IgD-negative memory B cell (primary cell): ENCODE results near the gene CLMP. TPM values are rescaled to one million over a fixed set of nuclear protein-coding genes. Genes with fewer than 3 reads are reported as not detected.
"Not testable (repeated sequence)": the region's sequence is repeated elsewhere in the genome, so short reads cannot be mapped to it uniquely, and the experiment has no call there.

Source experiments
- H3K27ac Mint-ChIP-seq, 3 donors: one replicate each; pipeline ENCODE4 v1.8.0; 2020 to 2022; ENCODE audit warnings: mild to moderate bottlenecking in 3 of 3, mixed read lengths in 3 of 3, moderate library complexity in 1 of 3
- H3K27me3 Mint-ChIP-seq: one replicate; pipeline ENCODE4 v1.8.0; 2021; ENCODE audit warnings: mixed read lengths
- H3K36me3 Mint-ChIP-seq: one replicate; pipeline ENCODE4 v1.8.0; 2020; ENCODE audit warnings: mild to moderate bottlenecking, mixed read lengths
- H3K4me1 Mint-ChIP-seq, 3 donors: one replicate each; pipeline ENCODE4 v1.8.0; 2020 to 2022; ENCODE audit warnings: mixed read lengths in 3 of 3, mild to moderate bottlenecking in 1 of 3
- H3K4me3 Mint-ChIP-seq, 4 donors: one replicate each; pipeline ENCODE4 v1.8.0; 2020 to 2022; ENCODE audit warnings: mild to moderate bottlenecking in 4 of 4, mixed read lengths in 4 of 4, moderate library complexity in 3 of 4
- H3K9me3 Mint-ChIP-seq, 3 donors: one replicate each; pipeline ENCODE4 v1.8.0; 2020 to 2021; ENCODE audit warnings: mixed read lengths in 3 of 3, mild to moderate bottlenecking in 1 of 3
- polyA plus RNA-seq: library from polyadenylated mRNA; unstranded; fragments of 300-500 nt; fragmentation: Illumina TruSeq; gene quantifications from one replicate; pipeline ENCODE4 v1.2.3, GENCODE V29; 2021

Gene CLMP
- polyA plus RNA-seq, 1 donor from 2014 or later = 0.31 TPM

DNA sequence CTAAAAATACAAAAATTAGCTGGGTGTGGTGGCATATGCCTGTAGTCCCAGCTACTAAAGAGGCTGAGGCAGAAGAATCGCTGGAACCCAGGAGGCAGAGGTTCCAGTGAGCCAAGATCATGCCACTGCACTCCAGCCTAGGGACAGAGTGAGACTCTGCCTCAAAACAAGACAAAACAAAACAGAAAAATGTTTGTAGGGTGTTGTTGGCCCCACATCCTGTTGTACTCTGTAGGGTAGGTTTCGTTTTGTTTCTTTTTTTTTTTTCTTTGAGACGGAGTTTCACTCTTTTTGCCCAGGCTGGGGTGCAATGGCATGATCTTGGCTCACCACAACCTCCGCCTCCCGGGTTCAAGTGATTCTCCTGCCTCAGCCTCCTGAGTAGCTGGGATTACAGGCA is 107.4 kb downstream of the CLMP start:
- H3K27me3 Mint-ChIP-seq, H3K4me1 Mint-ChIP-seq: not testable (repeated sequence)
- H3K4me3 Mint-ChIP-seq = peak overlapping the region in 2 of 4 donors; percentile 35 to 73

DNA sequence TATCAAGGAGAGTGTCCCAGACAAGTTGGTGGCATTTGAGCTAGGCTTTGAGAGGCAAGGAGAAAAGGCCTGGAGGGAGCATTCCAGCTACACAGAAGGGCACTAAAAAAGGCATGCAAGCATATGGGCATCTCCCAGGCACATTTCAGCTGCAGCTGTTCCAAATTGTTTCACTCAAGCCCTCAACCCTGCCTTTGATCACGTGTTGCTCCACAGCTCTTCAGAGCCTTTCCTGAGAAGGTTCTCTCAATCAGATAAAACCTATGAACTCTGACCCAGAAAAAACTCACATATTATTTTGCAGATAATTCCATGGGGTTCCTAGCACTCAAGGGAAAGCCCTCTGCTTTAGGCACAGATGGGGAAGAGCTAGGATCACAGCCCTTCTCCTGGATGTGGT is 108.7 kb downstream of the CLMP start:
- peaks cover 0 to 5% (median 3%) of the 10 kb centered on the region in 3 donors for H3K9me3 Mint-ChIP-seq
- H3K27ac Mint-ChIP-seq = peak overlapping the region in 1 of 3 donors; percentile 40
- H3K4me1 Mint-ChIP-seq = peaks cover 0 to 7% (median 5%) of the 10 kb centered on the region in 3 donors
- H3K4me3 Mint-ChIP-seq = no peak overlapping the region
- no peaks in the 10 kb centered on the region for H3K27me3 Mint-ChIP-seq
- H3K36me3 Mint-ChIP-seq = peaks cover 6% of the 10 kb centered on the region

More for the DNA sequence above, 107.4 kb downstream of the CLMP start:
- H3K36me3 Mint-ChIP-seq, H3K9me3 Mint-ChIP-seq: not testable (repeated sequence)
- peak overlapping the region in 1 of 3 donors; percentile 81 for H3K27ac Mint-ChIP-seq

DNA sequence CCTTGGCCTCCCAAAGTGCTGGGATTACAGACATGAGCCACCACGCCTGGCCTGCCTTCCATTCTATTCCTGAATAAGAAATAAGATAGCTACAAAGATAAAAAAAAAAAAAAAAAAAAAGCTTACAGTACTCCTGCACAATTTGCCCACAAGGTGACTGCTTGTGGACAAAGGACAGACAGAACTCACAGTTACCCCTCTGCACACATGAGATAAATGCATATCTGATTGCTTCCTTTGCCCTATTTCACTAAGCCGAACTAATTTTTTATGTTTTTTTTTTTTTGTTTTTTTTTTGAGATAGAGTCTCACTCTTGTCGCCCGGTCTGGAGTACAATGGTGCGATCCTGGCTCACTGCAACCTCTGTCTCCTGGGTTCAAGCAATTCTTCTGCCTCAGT is 109.6 kb downstream of the CLMP start:
- peaks cover 0 to 5% (median 3%) of the 10 kb centered on the region in 3 donors for H3K9me3 Mint-ChIP-seq
- H3K4me1 Mint-ChIP-seq = peaks cover 0 to 7% (median 5%) of the 10 kb centered on the region in 3 donors

DNA sequence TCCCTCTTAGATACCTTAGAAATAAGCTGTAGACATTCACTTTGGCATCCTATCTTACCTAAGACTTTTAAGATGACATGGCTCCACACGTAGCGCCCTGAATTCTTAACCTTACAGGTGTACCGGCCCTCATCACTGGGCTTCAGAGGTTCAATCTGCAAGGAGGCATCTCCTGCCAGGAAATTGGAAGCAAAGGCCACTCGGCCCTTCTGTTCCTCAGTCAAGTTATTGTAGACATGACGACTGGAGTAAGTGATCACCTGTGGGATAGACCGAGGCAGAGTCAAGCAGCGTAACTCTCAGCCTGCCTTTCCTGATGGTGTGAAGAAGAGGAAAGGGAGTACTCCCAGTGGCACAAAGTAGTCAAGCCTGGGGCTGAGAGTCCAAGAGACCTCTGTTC is 110.6 kb downstream of the CLMP start:
- Mint-ChIP-seq H3K36me3 (peaks cover 6% of the 10 kb centered on the region), H3K4me1 (peaks cover 0 to 7% (median 5%) of the 10 kb centered on the region in 3 donors), H3K4me3 (no peak overlapping the region), H3K27ac (peak overlapping the region in 1 of 3 donors; percentile 9), H3K9me3 (peaks cover 0 to 5% (median 3%) of the 10 kb centered on the region in 3 donors), H3K27me3 (no peaks in the 10 kb centered on the region)

More for the DNA sequence above, 109.6 kb downstream of the CLMP start:
- H3K27me3 Mint-ChIP-seq = no peaks in the 10 kb centered on the region
- peaks cover 6% of the 10 kb centered on the region for H3K36me3 Mint-ChIP-seq
- H3K27ac Mint-ChIP-seq = no peak overlapping the region
- H3K4me3 Mint-ChIP-seq = no peak overlapping the region

DNA sequence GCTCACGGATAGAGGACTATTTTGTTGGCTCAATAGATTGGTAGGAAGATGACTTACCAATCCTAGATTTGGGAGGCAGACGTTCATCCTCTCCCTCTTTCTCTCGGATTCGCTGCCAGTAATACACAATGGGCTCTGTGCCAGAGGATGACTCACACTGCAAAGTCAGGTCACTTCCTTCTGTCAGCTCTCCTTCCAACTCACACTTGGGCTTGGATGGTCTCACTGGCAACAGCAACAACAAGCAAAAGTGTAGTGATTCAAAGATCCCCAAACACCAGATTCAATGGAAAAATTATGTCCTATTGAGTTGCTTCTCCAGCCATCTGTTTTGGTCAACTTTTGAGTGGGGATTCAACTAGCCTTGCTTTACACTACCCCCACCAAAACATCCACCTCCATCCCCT is 111.4 kb downstream of the CLMP start:
- peak overlapping the region in 1 of 3 donors; percentile 83 for H3K27ac Mint-ChIP-seq
- H3K27me3 Mint-ChIP-seq = no peaks in the 10 kb centered on the region
- H3K36me3 Mint-ChIP-seq = peaks cover 6% of the 10 kb centered on the region
- peaks cover 0 to 7% (median 5%) of the 10 kb centered on the region in 3 donors for H3K4me1 Mint-ChIP-seq
- peaks cover 0 to 5% (median 3%) of the 10 kb centered on the region in 3 donors for H3K9me3 Mint-ChIP-seq
- no peak overlapping the region for H3K4me3 Mint-ChIP-seq

DNA sequence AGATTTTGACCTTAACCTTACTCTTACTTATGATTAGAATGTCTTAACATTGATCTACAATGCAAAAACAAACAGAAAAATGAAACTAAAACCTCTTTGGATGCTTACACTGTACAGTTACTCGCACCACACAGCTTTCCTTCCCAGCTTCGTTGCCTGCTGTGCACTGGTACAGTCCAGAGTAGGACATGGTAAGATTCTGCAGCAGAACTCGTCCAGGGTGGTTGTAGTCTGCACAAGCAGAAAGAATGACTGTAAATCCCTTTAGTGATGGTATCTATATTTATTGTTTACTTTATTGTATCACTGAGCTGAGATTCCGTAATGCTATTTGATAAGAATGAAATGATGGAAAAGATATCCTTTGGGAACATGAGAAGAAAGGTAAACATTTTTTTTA is 112.1 kb downstream of the CLMP start:
- no peak overlapping the region for H3K4me3 Mint-ChIP-seq
- peaks cover 0 to 7% (median under 1%) of the 10 kb centered on the region in 3 donors for H3K4me1 Mint-ChIP-seq
- H3K27me3 Mint-ChIP-seq = no peaks in the 10 kb centered on the region
- no peak overlapping the region for H3K27ac Mint-ChIP-seq
- H3K9me3 Mint-ChIP-seq = peaks cover 0 to 5% (median 3%) of the 10 kb centered on the region in 3 donors
- H3K36me3 Mint-ChIP-seq = peaks cover 6% of the 10 kb centered on the region

DNA sequence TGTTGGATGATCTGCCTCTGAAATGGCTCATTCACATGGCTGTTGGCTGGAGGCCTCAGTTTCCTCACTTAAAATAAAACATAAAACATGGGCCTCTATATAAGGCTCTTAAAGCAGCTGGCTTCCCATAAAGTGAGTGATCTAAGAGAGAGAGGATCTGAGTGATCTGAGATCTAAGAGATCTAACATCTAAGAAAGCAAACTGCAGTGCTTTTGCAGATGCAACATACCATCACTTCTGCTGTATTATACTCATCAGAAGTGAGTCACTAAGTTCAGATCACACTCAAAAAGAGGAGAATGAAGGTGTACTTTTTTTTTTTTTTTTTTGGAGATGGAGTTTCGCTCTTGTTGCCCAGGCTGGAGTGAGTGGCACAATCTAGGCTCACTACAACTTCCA is 115.0 kb downstream of the CLMP start:
- Mint-ChIP-seq H3K27me3 (no peaks in the 10 kb centered on the region), H3K36me3 (peaks cover 9% of the 10 kb centered on the region), H3K4me1 (peaks cover 0 to 5% (median 0%) of the 10 kb centered on the region in 3 donors), H3K4me3 (no peak overlapping the region), H3K9me3 (peaks cover 0 to 5% (median 3%) of the 10 kb centered on the region in 3 donors), H3K27ac (no peak overlapping the region)

DNA sequence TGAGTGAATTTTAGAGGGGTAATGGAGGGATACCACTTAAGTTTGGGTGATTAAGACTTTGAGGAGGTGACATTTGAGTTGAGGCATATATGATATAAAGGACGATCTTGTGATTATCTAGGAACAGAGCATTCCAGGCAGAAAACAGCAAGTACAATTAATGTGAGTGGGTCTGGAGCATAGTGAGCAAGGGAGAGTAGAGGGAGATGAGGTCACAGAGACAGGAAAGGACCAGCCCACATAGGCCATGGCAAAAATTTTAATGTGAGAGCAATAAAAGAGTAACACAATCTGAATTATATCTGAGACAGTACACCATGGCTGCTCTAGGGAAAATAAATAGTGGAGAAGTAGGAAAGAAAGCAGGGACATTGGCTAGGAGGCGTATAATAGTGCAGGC is 118.6 kb downstream of the CLMP start:
- no peaks in the 10 kb centered on the region for H3K27me3 Mint-ChIP-seq
- no peak overlapping the region for H3K27ac Mint-ChIP-seq
- H3K4me3 Mint-ChIP-seq = no peak overlapping the region
- no peaks in the 10 kb centered on the region for H3K9me3 Mint-ChIP-seq
- H3K4me1 Mint-ChIP-seq = peaks cover 5 to 14% (median 11%) of the 10 kb centered on the region in 3 donors
- peaks cover 7% of the 10 kb centered on the region for H3K36me3 Mint-ChIP-seq

DNA sequence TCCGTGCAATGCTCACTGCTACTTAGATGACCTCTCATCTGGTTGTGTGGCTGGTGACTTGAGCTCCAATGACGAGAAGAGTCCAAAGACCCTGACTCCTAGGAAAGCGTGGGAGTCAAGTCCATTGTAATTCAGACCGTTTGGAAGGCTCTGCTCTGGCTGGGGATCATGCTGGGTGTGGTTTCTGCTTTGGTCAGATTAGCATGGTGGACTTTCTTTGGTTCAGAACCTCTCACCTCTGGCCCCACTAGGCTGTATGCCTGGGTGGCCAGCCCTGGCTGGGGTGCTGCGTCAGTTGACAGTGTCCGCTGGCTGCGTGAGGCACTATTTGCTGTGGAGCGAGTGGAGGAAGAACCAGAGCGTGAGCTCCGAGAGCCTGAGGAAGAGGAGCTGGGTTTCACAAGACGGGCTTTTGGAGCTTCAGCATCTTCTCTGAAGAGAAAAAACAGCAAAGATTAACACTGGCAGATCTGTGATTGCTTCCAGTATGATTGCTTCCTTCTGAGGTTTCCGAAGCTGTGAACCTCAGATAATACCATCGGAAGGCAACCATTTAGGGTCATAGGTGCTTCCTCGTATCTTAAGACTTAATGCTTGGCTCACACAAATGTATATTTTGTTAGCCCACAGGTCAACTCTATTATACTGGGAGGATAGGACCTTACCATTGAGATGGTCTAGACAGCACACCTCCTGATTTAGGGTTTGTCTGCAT is 121.5 kb downstream of the CLMP start:
- Mint-ChIP-seq H3K27me3 (no peaks in the 10 kb centered on the region), H3K27ac (peak overlapping the region in 1 of 3 donors; percentile 78), H3K36me3 (peaks cover 7% of the 10 kb centered on the region), H3K4me1 (peaks cover 25 to 36% (median 33%) of the 10 kb centered on the region in 3 donors), H3K4me3 (no peak overlapping the region), H3K9me3 (no peaks in the 10 kb centered on the region)

DNA sequence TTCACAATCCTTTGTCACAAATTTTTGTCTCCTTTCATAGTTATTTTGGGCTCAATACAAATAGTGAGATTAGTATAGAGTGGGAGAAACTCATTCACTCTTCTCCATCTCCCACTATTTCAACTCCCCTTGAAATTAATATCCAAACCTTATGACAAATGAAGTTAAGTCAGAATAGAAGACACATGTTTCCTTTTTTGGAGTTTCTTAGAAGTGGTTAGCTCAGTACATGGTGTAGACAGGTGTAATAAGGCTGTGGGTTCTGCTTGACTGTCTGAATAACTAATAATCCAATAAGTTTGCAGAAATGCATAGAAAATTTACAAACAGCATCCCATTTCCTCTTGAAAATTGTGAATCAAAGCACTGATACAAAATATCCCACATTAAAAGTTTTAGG is 122.3 kb downstream of the CLMP start:
- Mint-ChIP-seq H3K9me3 (no peaks in the 10 kb centered on the region), H3K27me3 (no peaks in the 10 kb centered on the region), H3K4me3 (peak overlapping the region in 1 of 4 donors; percentile 5), H3K36me3 (peaks cover 7% of the 10 kb centered on the region), H3K27ac (peak overlapping the region; percentile 71 to 100 (median 78)), H3K4me1 (peaks cover 28 to 37% (median 34%) of the 10 kb centered on the region in 3 donors)

DNA sequence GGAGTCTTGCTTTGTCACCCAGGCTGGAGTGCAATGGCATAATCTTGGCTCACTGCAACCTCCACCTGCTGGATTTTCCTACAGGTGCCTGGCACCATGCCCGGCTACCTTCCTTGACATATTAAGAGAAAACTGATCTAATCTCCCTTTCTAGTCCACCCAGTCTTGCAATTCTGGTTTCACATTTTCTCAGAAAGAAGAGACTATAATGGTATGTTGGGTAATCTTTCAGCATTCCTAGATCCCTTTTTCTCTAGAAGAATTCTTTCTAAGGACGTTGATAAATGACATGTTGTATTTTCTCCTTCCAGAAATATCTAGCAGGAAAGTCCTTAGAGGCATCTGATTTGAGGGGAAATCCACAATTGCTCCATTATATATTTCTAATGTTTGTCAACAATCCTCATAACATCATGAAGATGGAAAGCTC is 122.7 kb downstream of the CLMP start:
- Mint-ChIP-seq H3K9me3 (no peaks in the 10 kb centered on the region), H3K36me3 (peaks cover 7% of the 10 kb centered on the region), H3K4me1 (peaks cover 30 to 37% (median 34%) of the 10 kb centered on the region in 3 donors), H3K27me3 (no peaks in the 10 kb centered on the region), H3K27ac (peak overlapping the region; percentile 71 to 100 (median 98)), H3K4me3 (peak overlapping the region in 1 of 4 donors; percentile 5)

DNA sequence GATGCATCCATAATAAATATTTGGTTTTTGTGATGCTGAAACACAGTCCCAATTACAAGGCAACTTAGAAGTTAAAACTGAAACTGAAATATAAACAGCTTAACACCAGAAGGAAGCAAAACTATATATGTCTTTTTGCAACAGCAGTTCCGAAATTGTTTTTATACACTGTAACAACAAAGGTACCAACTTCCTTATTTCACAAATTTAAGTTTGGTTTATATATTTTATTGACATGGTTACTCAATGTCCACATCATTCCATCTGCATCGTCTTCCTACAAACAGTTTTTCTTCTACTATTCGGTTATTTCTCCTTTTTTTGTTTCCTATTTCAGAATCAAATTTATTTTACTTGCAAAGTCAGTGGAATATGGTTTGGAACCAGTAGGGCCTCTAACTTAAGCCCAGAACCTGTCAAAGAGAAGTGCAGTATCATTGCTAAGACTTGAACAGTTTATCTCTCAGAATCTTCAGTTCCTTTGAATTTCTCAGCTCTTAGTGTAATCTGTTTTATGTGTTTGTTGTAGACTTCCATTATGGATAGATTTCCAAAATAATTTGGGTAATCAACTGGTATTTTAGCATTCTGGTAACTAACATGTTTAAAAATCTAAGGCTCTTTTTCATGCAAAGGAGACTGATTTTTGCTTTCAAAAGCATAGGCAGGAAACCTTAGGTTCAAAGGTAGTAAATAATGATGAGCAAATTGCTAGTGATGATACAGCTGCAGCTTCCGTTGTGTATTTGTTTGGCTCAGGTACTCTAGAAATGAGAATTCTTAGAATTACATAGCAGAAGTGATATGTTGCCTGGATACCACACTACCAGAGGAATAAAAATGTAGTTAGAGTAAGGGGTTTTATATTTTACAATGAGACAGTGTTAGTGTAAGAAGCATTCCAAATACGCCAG is 124.9 kb downstream of the CLMP start:
- peaks cover 6% of the 10 kb centered on the region for H3K36me3 Mint-ChIP-seq
- peaks cover 36 to 45% (median 41%) of the 10 kb centered on the region in 3 donors for H3K4me1 Mint-ChIP-seq
- no peaks in the 10 kb centered on the region for H3K9me3 Mint-ChIP-seq
- no peaks in the 10 kb centered on the region for H3K27me3 Mint-ChIP-seq
- peak overlapping the region; percentile 71 to 99 (median 92) for H3K4me3 Mint-ChIP-seq
- peak overlapping the region; percentile 90 to 100 (median 98) for H3K27ac Mint-ChIP-seq

DNA sequence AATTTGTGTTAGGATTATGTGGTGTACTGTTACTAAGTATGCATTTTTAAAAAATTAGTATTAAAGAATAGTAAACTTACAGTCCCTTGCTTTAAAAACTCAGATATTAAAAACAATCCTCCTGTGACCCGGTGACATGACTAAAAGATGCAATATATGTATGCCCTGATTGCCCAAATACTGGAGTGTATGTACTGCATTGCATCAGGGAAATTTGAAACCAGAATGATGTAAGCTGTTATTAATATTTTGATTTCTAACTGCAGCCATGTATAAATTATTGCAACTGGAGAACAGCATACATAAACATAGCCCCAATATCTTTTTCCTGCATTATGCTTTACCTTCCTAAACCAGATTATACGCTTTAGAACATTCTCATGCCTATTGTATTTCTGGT is 129.4 kb downstream of the CLMP start:
- H3K4me1 Mint-ChIP-seq = peaks cover 34 to 50% (median 44%) of the 10 kb centered on the region in 3 donors
- H3K27me3 Mint-ChIP-seq = no peaks in the 10 kb centered on the region
- no peaks in the 10 kb centered on the region for H3K9me3 Mint-ChIP-seq
- H3K36me3 Mint-ChIP-seq = peaks cover 10% of the 10 kb centered on the region
- peak overlapping the region; percentile 94 to 100 (median 95) for H3K27ac Mint-ChIP-seq
- H3K4me3 Mint-ChIP-seq = peak overlapping the region in 3 of 4 donors; percentile 49 to 80 (median 54)

DNA sequence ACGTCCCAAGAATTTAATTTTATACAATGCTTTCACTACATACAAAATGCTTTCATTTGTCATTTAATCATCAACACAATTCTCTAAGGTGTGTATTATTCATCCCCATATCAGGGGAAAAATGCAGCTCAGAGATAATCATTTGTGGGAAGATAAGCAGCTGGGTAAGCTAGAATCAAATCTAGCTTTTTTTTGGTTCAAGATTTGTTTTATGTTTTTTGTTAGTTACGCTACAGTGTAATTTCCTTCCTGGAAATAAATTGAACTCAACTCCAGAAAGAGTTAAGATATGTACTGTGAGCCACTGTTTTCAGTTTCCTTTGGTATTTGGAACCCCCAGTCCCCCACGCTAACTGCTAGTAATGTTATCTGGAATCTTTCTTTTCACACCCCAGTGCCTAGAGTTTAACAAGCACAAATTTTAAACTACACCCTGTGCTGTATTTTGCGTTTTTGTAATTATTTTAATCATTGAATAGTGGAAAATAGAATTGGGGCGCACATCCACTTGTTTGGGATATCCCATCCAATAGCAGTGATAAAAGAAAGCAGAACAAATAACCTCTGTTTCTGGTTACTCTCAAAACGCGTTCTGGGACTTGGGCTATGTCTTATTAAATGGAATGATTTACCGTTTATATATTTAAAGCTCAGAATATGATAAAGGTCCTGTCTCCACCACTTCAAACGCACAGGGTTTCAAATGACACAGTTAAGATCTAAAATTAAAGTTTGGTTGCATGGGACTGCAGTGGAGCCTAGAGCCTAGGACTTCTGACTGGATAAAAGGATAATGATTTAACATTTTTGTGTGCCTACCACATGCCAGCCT is 131.0 kb downstream of the CLMP start:
- Mint-ChIP-seq H3K27me3 (peaks cover 2% of the 10 kb centered on the region), H3K36me3 (peaks cover 23% of the 10 kb centered on the region), H3K27ac (peak overlapping the region; percentile 95 to 100 (median 100)), H3K9me3 (no peaks in the 10 kb centered on the region), H3K4me1 (peaks cover 35 to 51% (median 47%) of the 10 kb centered on the region in 3 donors), H3K4me3 (peak overlapping the region; percentile 97 to 100 (median 98))
